IMR-90 (cell line): ENCODE results near the gene SGK1. TPM values are rescaled to one million over a fixed set of nuclear protein-coding genes. Genes with fewer than 3 reads are reported as not detected.

Experiments
- ATAC-seq: fragments of 200-7000 bp; cut with Tn5 transposase; 2 replicates; pipeline ENCODE4 v1.9.1; 2020; ENCODE audit warnings: low read depth, mild to moderate bottlenecking, moderate library complexity
- BruUV-seq: library from RNA; stranded (reverse); fragments of 400-500 nt; replicated peaks from 2 replicates; lab custom pipeline; 2021; lab: Mats Ljungman, UMichigan
- CTCF ChIA-PET: fragments of 300-600 bp; formaldehyde crosslinking; extraction: SDS; loops from one replicate; lab custom pipeline; 2021; ENCODE audit warnings: antibody characterized with exemption; lab: Yijun Ruan, JAX
- POLR2A ChIA-PET: fragments of 300-600 bp; sonication (Branson Sonifier 250); formaldehyde crosslinking; loops from one replicate; lab custom pipeline; 2022; ENCODE audit warnings: antibody characterized with exemption; ENCODE audit not compliant: unreplicated experiment; lab: Charles Lee
- DNase-seq: peaks from one replicate; pipeline ENCODE4 v3.0.0; 2013
- H2AFZ ChIP-seq: replicated peaks from 2 replicates; pipeline ENCODE3; 2013; ENCODE audit warnings: low read length, mild to moderate bottlenecking; ENCODE audit not compliant: poor library complexity
- H2AK5ac ChIP-seq: 2 replicates; pipeline ENCODE4 v1.6.1; 2013; ENCODE audit warnings: low read depth, low read length, inconsistent platforms
- H2AK9ac ChIP-seq: replicated peaks from 2 replicates; pipeline ENCODE3; 2013; ENCODE audit warnings: mild to moderate bottlenecking, low read depth, low read length, moderate library complexity; ENCODE audit not compliant: poor library complexity
- H2BK120ac ChIP-seq: 2 replicates; pipeline ENCODE4 v1.6.1; 2013; ENCODE audit warnings: low read depth, low read length, inconsistent platforms
- H2BK15ac ChIP-seq: 3 replicates; pipeline ENCODE4 v1.6.1; 2013; ENCODE audit warnings: low read depth, low read length, inconsistent platforms
- H2BK20ac ChIP-seq: 2 replicates; pipeline ENCODE4 v1.6.1; 2013; ENCODE audit warnings: low read depth, mild to moderate bottlenecking, inconsistent platforms, low read length, moderate library complexity
- H2BK5ac ChIP-seq: 2 replicates; pipeline ENCODE4 v1.6.1; 2013; ENCODE audit warnings: mild to moderate bottlenecking, low read depth, low read length, inconsistent platforms; ENCODE audit not compliant: poor library complexity, severe bottlenecking
- H3K14ac ChIP-seq: replicated peaks from 2 replicates; pipeline ENCODE4 v1.6.1; 2013; ENCODE audit warnings: low read depth, low read length, inconsistent platforms
- H3K18ac ChIP-seq: 2 replicates; pipeline ENCODE4 v1.6.1; 2013; ENCODE audit warnings: low read depth, low read length, control low read depth
- H3K23ac ChIP-seq: 2 replicates; pipeline ENCODE4 v1.6.1; 2013; ENCODE audit warnings: low read depth, low read length, inconsistent platforms
- H3K27ac ChIP-seq: 2 replicates; pipeline ENCODE4 v1.5.1; 2013; ENCODE audit warnings: mild to moderate bottlenecking, control low read depth, low read length; ENCODE audit not compliant: insufficient read depth
- H3K27me3 ChIP-seq: 2 replicates; pipeline ENCODE4 v1.6.1; 2013; ENCODE audit warnings: low read length; ENCODE audit not compliant: control insufficient read depth, insufficient read depth
- H3K36me3 ChIP-seq: 2 replicates; pipeline ENCODE4 v1.6.1; 2013; ENCODE audit warnings: low read length, mixed read lengths; ENCODE audit not compliant: control insufficient read depth, insufficient read depth
- H3K4ac ChIP-seq: 2 replicates; pipeline ENCODE4 v1.6.1; 2013; ENCODE audit warnings: low read depth, low read length, inconsistent platforms
- H3K4me1 ChIP-seq: 2 replicates; pipeline ENCODE4 v1.6.1; 2013; ENCODE audit warnings: low read length, mixed read lengths; ENCODE audit not compliant: control insufficient read depth, insufficient read depth
- H3K4me2 ChIP-seq: 2 replicates; pipeline ENCODE4 v1.6.1; 2013; ENCODE audit warnings: low read depth, mild to moderate bottlenecking, control low read depth, low read length, moderate library complexity
- H3K4me3 ChIP-seq: 2 replicates; pipeline ENCODE4 v1.5.1; 2013; ENCODE audit warnings: low read depth, mild to moderate bottlenecking, control low read depth, low read length, moderate library complexity; ENCODE audit not compliant: insufficient read depth
- H3K56ac ChIP-seq: 2 replicates; pipeline ENCODE4 v1.6.1; 2013; ENCODE audit warnings: low read length, inconsistent platforms; ENCODE audit not compliant: insufficient read depth; ENCODE audit errors: extremely low read depth
- H3K79me1 ChIP-seq, 2 experiments: 2 replicates each; pipeline ENCODE4 v1.6.1; 2013; ENCODE audit warnings: low read length in 2 of 2, inconsistent platforms in 1 of 2, low read depth in 1 of 2
- H3K9ac ChIP-seq: 2 replicates; pipeline ENCODE4 v1.6.1; 2013; ENCODE audit warnings: low read depth, low read length, control low read depth
- H3K9me1 ChIP-seq: 2 replicates; pipeline ENCODE4 v1.6.1; 2013; ENCODE audit warnings: low read length, inconsistent platforms; ENCODE audit not compliant: insufficient read depth
- H3K9me3 ChIP-seq: 2 replicates; pipeline ENCODE4 v1.6.1; 2013; ENCODE audit warnings: low read length; ENCODE audit not compliant: control insufficient read depth, insufficient read depth
- H4K20me1 ChIP-seq: 2 replicates; pipeline ENCODE4 v1.6.1; 2013; ENCODE audit warnings: low read length, inconsistent platforms; ENCODE audit not compliant: insufficient read depth
- H4K5ac ChIP-seq: 2 replicates; pipeline ENCODE4 v1.6.1; 2013; ENCODE audit warnings: mild to moderate bottlenecking, low read depth, low read length, control low read depth
- H4K8ac ChIP-seq, 2 experiments: 2 replicates each; pipeline ENCODE4 v1.6.1; 2013; ENCODE audit warnings: low read depth in 2 of 2, low read length in 2 of 2, control low read depth in 1 of 2, inconsistent platforms in 1 of 2
- H4K91ac ChIP-seq: 2 replicates; pipeline ENCODE4 v1.6.1; 2013; ENCODE audit warnings: low read depth, low read length, inconsistent platforms; ENCODE audit not compliant: insufficient read depth
- CEBPB ChIP-seq: IDR thresholded peaks from 2 replicates; pipeline ENCODE4 v1.6.1; 2012; ENCODE audit warnings: low read depth, low read length, improper control_type of control experiment
- CHD1 ChIP-seq: IDR thresholded peaks from 2 replicates; pipeline ENCODE4 v1.6.1; 2012; ENCODE audit warnings: low read depth, low read length, improper control_type of control experiment
- FOS ChIP-seq: fragments of 150-350 bp; IDR thresholded peaks from 2 replicates; pipeline ENCODE4 v1.6.1; 2016; ENCODE audit warnings: low read depth, low read length
- MAFK ChIP-seq: IDR thresholded peaks from 2 replicates; pipeline ENCODE4 v1.6.1; 2012; ENCODE audit warnings: low read depth, low read length, improper control_type of control experiment
- MAZ ChIP-seq: IDR thresholded peaks from 2 replicates; pipeline ENCODE4 v1.6.1; 2012; ENCODE audit warnings: low read depth, mild to moderate bottlenecking, low read length, improper control_type of control experiment, moderate library complexity, borderline replicate concordance
- POLR2A ChIP-seq: IDR thresholded peaks from 2 replicates; pipeline ENCODE4 v1.6.1; 2012; ENCODE audit warnings: mild to moderate bottlenecking, low read depth, low read length
- RAD21 ChIP-seq: IDR thresholded peaks from 2 replicates; pipeline ENCODE4 v1.6.1; 2012; ENCODE audit warnings: low read length, improper control_type of control experiment
- RCOR1 ChIP-seq: IDR thresholded peaks from 2 replicates; pipeline ENCODE4 v1.6.1; 2012; ENCODE audit warnings: mild to moderate bottlenecking, low read length, improper control_type of control experiment; ENCODE audit not compliant: insufficient replicate concordance
- RFX5 ChIP-seq: IDR thresholded peaks from 2 replicates; pipeline ENCODE4 v1.8.0; 2012; ENCODE audit warnings: low read depth, mild to moderate bottlenecking, low read length, moderate library complexity
- SMC3 ChIP-seq: fragments of 150-350 bp; IDR thresholded peaks from 2 replicates; pipeline ENCODE4 v1.6.1; 2016; ENCODE audit warnings: low read depth, mild to moderate bottlenecking, antibody characterized with exemption, low read length, moderate library complexity
- WGBS, 2 experiments: methylation state at CpG; one replicate each; pipeline versions ENCODE4 v1.1.5 to v1.1.7; 2013; ENCODE audit warnings: missing lambda C conversion rate in 2 of 2; ENCODE audit not compliant: insufficient read length in 1 of 2; ENCODE audit errors: extremely low coverage in 2 of 2; 5-methylcytosine and 5-hydroxymethylcytosine counted together
- dilution Hi-C: fragments of 300-500 bp; cut with HindIII; formaldehyde crosslinking; loops from one replicate; pipeline ENCODE4 v1.14.3; 2018; ENCODE audit warnings: low sequenced_read_pairs; ENCODE audit not compliant: unreplicated experiment
- in situ Hi-C: fragments of 300-500 bp; cut with MboI; formaldehyde crosslinking; loops from 3 replicates; pipeline ENCODE4 v1.14.3; 2019; ENCODE audit warnings: low sequenced_read_pairs, inconsistent platforms, mixed read lengths
- intact Hi-C: fragments of 100-400 bp; cut with micrococcal nuclease; formaldehyde crosslinking; loops from 2 replicates; pipeline ENCODE4 v1.10.0; 2022
- polyA plus RNA-seq, 3 experiments: library from polyadenylated mRNA; depleted of rRNA; stranded (reverse); fragments of >200 nt; gene quantifications; 2 replicates each; pipeline ENCODE4 v1.2.3, GENCODE V29; 2012; ENCODE audit warnings: low replicate concordance in 1 of 3
- total RNA-seq: library from RNA; depleted of rRNA; stranded (reverse); fragments of >200 nt; gene quantifications from 2 replicates; pipeline ENCODE4 v1.2.3, GENCODE V29; 2012

The SGK1 gene
- total and polyA plus RNA-seq, 2 of the 4 experiments (the other 2 are of a cell fraction): 121 to 255 TPM

DNA sequence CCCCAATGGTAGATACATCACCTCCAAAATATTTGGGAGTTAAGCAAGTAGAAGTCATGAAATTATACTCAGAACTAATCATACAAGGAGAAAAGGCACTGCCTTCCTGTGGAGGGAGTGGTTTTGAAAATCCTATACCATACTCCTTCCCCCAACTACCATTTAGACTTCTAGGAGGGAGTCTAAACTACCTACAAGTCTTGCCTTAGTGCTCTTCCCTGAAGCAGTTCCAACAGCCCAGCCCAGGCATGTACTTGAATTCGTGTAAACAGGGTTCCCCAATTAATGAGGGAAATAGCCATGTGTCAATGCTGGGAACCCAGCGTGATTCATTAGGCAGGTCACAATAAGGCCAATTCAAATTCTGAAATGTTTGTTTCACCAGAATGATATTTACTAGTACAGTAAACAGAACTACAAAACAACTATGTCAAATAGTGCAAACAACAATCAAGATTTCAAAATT is 39.1 kb upstream of the SGK1 start:
- no CpG with 5 or more reads among the region's 2 CpGs for WGBS, 2 experiments
- H3K4me1 ChIP-seq: peaks cover 4% of the 10 kb centered on the region; the same call in 1 of the 2 replicates
- H3K18ac ChIP-seq: no peak overlapping the region; the same call in 1 of the 2 replicates
- no peaks in the 10 kb centered on the region; the same call in 1 of the 2 replicates for H3K9me1 ChIP-seq
- H2BK15ac ChIP-seq: peak overlapping the region; percentile 41; the same call in 1 of the 3 replicates
- DNase-seq (no peak), ATAC-seq (no peak)
- POLR2A ChIA-PET: no interaction called here
- H2BK20ac ChIP-seq: no peak overlapping the region
- no peak overlapping the region for H2BK120ac ChIP-seq
- H2AFZ ChIP-seq: no peak overlapping the region
- no TSS peak for BruUV-seq
- H3K9me3 ChIP-seq: no peaks in the 10 kb centered on the region
- in situ Hi-C loops: no loop called here
- H2AK5ac ChIP-seq: no peak overlapping the region
- H3K4ac ChIP-seq: no peak overlapping the region
- no peak overlapping the region for H4K5ac ChIP-seq
- H3K27ac ChIP-seq: no peak overlapping the region
- no peak overlapping the region for H3K14ac ChIP-seq
- CTCF ChIA-PET: no interaction called here
- no peaks in the 10 kb centered on the region for H3K79me1 ChIP-seq
- no peak overlapping the region for H2BK5ac ChIP-seq
- no peak overlapping the region for H3K23ac ChIP-seq
- intact Hi-C loops: no loop called here
- H3K4me2 ChIP-seq: no peak overlapping the region
- H2AK9ac ChIP-seq: no peak overlapping the region
- no peak overlapping the region for H4K91ac ChIP-seq
- H4K8ac ChIP-seq: no peak overlapping the region
- no peak overlapping the region for H3K9ac ChIP-seq
- dilution Hi-C loops: no loop called here
- H3K36me3 ChIP-seq: no peaks in the 10 kb centered on the region
- no peak overlapping the region for H3K56ac ChIP-seq
- TF ChIP-seq SMC3 (no peak), FOS (no peak), RFX5 (no peak), RAD21 (no peak), RCOR1 (no peak), MAFK (no peak), CHD1 (no peak), MAZ (no peak), CEBPB (no peak), POLR2A (no peak)
- H3K4me3 ChIP-seq: no peak overlapping the region
- H3K27me3 ChIP-seq: no peaks in the 10 kb centered on the region
- H4K20me1 ChIP-seq: no peaks in the 10 kb centered on the region
